ENCODE data around the gene AUNIP.

DNA sequence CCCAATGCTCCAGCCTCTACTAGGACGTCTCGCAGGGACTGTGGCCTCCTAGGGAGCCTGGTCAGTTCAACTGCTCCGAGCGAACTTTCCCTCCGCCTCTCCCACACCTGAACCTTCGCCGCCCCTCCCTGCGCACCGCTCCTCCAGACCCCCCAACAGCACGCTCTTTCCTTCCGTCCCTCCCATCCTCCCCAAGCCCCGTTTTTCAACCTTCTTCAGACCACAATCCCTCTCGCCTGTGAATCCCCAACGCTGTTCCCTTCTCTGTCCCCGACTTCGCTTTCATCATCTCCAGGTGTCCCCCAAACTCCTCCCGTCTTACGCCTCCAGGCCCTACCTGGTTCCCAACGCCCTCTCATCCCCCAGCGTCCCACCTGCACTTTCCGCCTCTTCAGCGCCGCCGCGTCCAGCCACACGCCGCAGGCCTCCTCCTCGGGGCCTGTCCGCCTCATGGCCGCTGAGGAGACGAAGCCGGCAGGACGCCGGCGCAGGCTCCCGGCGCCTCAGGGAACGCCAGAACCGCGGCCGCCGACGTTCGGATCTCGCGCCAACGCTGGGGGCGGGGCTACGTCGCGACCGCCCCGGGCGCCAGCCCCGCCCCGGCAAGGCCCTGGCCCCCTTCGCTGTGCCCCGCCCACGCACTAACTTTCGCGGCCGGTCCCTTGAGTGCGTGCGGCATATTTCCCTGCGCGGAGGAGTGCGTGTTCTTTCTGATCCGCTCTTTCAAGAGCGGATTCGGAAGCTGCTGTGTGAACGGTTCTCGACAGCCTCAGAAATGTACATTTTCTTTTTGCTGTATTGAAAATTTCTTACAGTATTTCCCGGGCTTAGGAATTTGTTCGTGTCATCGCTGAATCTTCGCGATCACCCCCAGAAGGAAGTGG is at the start of gene AUNIP:
- TF ChIP-seq YY1 (IDR thresholded peaks at IDR 0.05; ENCODE audit: low read depth, low read length) (peak; percentile 83), CEBPB (IDR thresholded peaks at IDR 0.05; ENCODE audit: low read depth, low read length) (no peak), NANOG (IDR thresholded peaks at IDR 0.05; ENCODE audit: insufficient read depth, low read depth, low read length, poor library complexity, severe bottlenecking) (no peak), CHD1 (IDR thresholded peaks at IDR 0.05; ENCODE audit: low read depth, low read length) (no peak), GABPA (IDR thresholded peaks at IDR 0.05; ENCODE audit: borderline replicate concordance, insufficient read depth, low read length) (no peak), FOSL1 (IDR thresholded peaks at IDR 0.05; ENCODE audit: insufficient read depth, low read depth, low read length) (no peak), POLR2A (IDR thresholded peaks at IDR 0.05; ENCODE audit: control extremely low read depth in 1 of 2, low read depth in 2 of 2, low read length in 2 of 2) (peak; percentile 88 to 94), EZH2 (IDR thresholded peaks at IDR 0.05; ENCODE audit: low read depth, low read length, severe bottlenecking) (no peak)
- TF ChIP-seq, protein P1, sequence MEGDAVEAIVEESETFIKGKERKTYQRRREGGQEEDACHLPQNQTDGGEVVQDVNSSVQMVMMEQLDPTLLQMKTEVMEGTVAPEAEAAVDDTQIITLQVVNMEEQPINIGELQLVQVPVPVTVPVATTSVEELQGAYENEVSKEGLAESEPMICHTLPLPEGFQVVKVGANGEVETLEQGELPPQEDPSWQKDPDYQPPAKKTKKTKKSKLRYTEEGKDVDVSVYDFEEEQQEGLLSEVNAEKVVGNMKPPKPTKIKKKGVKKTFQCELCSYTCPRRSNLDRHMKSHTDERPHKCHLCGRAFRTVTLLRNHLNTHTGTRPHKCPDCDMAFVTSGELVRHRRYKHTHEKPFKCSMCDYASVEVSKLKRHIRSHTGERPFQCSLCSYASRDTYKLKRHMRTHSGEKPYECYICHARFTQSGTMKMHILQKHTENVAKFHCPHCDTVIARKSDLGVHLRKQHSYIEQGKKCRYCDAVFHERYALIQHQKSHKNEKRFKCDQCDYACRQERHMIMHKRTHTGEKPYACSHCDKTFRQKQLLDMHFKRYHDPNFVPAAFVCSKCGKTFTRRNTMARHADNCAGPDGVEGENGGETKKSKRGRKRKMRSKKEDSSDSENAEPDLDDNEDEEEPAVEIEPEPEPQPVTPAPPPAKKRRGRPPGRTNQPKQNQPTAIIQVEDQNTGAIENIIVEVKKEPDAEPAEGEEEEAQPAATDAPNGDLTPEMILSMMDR (IDR thresholded peaks at IDR 0.05; ENCODE audit: control extremely low read depth in 1 of 3, insufficient read depth in 1 of 3, low read depth in 1 of 3, low read length in 3 of 3): no peak

Data from H1 (cell line).